HG03060 (cell line): ENCODE data around the gene NAT16.

Experiments
- ATAC-seq: cut with Tn5 transposase; IDR thresholded peaks from one replicate; pipeline ENCODE4 v1.9.1; 2021; ENCODE audit warnings: low read depth, moderate number of reproducible peaks; ENCODE audit not compliant: unreplicated experiment

Gene NAT16

DNA sequence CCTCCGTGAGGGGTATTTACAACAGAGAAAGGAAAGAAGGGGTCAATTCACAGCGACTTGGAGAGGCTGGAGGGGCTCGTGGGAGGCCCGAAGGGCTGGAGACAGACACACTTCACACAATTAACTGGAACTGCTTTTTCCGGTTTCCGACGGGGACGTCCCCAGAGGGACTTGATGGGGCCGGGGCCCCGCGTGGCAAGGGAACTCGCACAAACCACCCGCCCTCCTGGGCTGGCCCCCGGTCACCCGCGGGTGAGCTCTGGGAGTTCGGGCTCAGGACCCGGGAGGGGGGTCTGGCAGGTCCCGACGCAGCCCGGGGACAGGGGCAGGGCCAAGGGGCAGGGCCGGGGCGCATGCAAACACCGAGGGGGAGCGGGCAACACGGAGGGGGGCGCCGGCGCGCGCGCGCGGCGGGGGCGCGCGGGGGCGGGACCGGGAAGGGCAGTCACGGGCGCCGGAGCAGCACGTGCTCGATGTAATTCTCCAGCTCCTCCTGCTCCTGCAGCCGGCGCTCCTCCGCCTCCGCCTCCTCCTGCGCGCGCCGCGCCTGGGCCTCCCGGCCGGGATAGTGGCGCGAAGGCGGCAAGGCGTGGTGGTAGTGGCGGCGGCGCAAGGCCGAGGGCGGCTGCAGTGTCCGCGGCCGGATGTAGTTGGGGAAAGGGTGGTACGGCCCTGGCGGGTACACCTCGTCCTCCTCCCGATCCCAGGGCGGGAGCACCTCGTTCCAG, 17.4 kb downstream of the NAT16 start:
- ATAC-seq = no peak

GRCh38 chr7:101161692-101162471, 18.2 kb downstream of the NAT16 start:
- ATAC-seq = no peak

DNA sequence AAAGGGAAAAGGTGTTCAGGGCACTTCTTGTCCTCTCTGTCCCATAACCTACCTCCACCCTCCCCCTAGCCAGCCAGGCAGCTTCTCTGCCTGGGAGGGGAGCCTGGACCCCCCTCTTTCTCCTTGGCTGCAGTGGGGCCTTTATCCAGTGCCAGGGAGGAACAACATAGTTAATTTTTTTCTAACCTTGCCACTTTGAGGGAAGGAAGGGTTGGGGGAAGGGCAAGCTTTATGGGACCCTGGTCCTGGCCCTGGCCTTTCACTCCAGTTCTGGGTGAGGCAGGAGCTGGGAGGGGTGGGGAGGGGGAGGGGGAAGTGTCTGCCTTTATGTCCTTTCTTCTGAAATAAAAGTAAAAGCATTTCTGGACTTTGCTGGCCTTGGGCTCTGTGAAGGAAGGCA, 19.2 kb downstream of the NAT16 start:
- no peak for ATAC-seq

GRCh38 chr7:101159696-101160674, 20.1 kb downstream of the NAT16 start:
- no peak for ATAC-seq

- ATAC-seq = no peak
These were observed 23.1 kb downstream of the NAT16 start for GRCh38 chr7:101156866-101157589.

DNA sequence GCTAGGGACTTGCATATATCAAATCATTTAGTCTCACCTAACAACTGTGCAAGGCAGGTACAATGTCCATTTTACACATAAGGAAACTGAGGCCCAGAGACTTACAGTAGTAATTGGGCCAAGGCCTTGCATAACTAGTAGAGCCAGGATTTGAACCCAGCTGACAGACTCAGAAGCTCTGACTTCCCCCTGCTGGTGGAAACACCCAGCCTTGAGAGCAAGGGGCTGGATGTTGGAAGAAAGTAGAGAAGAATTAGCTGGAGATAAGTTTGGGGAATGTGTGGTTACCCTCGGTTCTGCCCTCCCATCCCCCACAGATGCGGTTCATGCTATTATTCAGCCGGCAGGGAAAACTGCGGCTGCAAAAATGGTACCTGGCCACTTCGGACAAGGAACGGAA, 23.8 kb downstream of the NAT16 start:
- no peak for ATAC-seq

GRCh38 chr7:101155303-101155702, 24.8 kb downstream of the NAT16 start:
- no peak for ATAC-seq

GRCh38 chr7:101154693-101155102, 25.4 kb downstream of the NAT16 start:
- ATAC-seq = no peak

DNA sequence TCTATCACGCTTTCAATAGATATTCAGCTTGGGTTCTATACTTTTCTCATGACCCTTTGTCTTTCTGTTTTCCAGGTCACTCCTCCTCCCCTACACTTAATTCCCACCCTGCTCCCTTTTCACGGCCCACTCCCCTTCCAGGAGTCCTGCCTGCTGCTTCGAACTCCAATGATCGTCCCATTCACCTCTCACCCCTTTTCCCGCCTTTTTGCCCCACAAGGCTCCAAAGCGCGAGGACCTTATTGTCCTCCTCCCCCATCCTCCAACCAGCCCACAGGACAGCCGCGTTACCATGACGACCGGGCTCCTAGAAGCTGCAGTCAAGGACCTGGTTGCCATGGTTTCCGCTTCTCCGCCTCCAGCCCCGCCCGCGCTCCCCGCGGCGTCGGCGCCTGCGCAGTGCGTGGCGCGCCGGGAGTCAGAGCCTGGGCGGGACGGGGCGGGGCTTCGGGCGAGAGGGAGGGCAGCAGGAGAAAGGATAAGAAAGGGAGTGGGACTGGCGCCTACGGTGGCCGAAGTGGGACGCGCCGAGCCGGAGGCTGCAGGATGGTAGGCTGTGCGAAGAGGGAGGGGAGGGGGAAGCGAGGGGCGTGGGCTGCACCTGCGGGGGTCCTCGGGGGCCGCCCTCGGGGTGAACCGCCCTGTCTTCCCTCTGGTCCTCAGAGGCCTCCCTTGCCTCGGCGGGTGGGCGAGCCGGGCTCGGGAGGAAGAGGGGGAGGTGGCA, 26.0 kb downstream of the NAT16 start, which contains the start of gene AP1S1:
AP1S1 (plus strand) TSS at position 508 of the 724 bp plus-strand sequence; CDS start at position 547, 39 bp downstream.
- no peak for ATAC-seq

GRCh38 chr7:101151908-101152651, 28.0 kb downstream of the NAT16 start:
- no peak for ATAC-seq

DNA sequence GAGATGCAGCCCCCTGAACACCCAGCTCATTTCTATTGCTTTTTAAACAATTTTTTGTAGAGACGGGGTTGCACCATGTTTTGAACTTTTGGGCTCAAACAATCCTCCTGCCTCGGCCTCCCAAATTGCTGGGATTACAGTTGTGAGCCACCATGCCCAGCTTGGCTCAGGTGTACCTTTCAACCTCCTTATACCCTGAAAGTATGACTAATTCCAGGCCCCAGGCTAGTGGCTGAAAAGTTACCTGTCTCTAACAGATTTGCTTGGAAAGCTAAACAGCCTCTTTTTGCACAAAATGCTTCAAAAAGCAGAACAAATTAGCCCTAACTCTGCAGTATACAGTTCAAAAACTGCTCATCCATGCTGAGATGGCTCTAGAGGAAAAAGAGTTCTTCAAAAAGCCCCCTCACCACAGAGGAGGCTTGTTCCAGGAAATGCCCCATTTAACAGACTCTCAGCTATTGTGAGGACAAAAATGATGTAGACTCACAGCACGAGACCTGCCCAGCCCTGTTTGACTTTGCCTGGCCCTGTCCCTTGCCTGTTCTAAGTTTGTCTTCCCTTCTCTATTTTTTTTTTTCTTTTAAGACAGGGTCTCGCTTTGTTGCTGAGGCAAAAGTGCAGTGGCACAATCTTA, 39.2 kb downstream of the NAT16 start:
- ATAC-seq = no peak

DNA sequence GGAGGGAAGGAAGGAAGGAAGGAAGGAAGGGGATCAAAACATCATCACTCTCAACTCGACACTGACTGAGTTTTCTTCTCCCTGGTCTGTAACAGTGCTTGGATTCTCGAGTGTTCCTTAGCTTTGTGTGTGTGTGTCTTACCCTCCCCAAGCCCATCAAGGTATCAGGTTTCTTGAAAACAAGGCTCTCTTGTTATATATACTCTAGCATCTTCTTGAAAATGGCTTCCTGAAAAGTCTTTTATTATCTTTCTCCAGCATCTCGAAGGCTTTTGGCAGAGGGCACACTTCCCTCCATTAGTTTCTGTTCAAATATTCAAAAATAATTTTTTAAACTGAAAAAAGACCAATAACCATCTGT, 39.8 kb downstream of the NAT16 start:
- no peak for ATAC-seq

DNA sequence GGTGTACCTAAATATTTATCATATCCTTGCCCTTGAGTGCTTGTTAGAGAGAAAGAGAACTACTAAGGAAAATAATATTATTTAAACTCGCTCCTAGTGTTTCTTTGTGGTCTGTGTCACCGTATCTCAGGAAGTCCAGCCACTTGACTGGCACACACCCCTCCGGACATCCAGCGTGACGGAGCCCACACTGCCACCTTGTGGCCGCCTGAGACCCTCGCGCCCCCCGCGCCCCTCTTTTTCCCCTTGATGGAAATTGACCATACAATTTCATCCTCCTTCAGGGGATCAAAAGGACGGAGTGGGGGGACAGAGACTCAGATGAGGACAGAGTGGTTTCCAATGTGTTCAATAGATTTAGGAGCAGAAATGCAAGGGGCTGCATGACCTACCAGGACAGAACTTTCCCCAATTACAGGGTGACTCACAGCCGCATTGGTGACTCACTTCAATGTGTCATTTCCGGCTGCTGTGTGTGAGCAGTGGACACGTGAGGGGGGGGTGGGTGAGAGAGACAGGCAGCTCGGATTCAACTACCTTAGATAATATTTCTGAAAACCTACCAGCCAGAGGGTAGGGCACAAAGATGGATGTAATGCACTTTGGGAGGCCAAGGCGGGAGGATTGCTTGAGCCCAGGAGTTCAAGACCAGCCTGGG, 41.8 kb downstream of the NAT16 start:
- no peak for ATAC-seq

DNA sequence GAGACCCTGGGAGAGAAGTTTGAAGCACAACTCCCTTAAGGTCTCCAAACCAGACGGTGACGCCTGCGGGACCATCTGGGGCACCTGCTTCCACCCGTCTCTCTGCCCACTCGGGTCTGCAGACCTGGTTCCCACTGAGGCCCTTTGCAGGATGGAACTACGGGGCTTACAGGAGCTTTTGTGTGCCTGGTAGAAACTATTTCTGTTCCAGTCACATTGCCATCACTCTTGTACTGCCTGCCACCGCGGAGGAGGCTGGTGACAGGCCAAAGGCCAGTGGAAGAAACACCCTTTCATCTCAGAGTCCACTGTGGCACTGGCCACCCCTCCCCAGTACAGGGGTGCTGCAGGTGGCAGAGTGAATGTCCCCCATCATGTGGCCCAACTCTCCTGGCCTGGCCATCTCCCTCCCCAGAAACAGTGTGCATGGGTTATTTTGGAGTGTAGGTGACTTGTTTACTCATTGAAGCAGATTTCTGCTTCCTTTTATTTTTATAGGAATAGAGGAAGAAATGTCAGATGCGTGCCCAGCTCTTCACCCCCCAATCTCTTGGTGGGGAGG, 42.4 kb downstream of the NAT16 start:
- ATAC-seq = no peak

DNA sequence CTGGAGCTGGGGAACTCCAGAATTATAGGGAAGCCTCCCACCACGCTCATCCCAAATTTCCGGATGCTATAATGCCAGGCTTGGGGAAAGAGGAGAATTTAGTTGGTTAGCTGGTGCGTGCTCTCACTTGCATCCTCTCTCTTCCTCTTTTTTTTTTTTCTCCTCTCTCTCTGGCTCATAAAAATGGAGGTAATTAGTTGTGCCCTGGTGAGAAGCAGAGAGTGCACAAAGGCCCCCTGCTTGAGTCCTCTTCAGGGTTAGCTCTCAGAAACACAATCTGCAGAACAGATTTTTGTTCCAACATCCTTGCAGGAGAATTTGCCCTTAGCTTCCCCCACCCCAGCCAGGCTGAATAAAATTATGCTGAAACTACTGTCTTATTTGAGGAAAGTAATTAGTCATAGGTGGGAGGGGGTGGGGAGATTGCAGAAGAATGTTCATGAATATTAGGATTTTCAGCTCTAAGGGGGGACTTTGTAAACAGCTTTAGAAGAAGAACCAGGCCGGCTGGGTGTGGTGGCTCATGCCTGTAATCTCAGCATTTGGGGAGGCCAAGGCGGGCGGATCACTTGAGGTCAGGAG, 45.6 kb downstream of the NAT16 start:
- ATAC-seq = no peak

DNA sequence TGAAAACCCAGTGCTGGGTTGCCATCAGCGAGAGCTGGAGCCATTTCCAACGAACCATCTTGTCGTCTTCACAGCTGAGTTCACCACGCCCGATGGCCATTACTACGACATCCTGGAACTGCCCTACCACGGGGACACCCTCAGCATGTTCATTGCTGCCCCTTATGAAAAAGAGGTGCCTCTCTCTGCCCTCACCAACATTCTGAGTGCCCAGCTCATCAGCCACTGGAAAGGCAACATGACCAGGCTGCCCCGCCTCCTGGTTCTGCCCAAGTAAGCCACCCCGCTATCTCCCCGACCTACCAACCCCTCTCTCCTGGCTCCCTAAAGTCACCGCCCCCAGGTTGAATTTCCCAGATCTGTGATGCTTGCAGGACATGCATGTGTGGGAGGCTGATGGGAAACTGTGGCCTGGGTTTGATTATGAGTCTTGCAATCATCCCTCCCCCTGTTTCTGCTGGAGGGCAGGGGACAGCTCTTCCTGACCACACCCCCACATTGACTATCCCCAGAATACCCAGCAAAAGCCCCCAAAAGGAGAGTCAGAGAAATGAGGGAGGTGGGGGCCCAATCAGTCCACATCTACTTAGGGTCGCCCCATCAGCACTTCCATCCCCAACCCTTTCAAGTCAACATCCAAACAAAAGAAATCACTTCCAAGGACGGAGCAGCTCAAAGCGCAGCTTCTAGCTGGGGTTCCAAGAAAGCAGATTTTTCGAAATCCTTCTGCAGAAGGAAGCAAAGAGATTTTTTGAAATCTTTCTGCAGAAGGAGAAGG, 46.3 kb downstream of the NAT16 start:
- ATAC-seq = no peak
